Thymus (tissue), 14 donors: ENCODE results near the gene TTC8. TPM values are rescaled to one million over a fixed set of nuclear protein-coding genes. Genes with fewer than 3 reads are reported as not detected.
"Not testable (repeated sequence)": the region's sequence is repeated elsewhere in the genome, so short reads cannot be mapped to it uniquely, and the experiment has no call there.

Experiments used
- DNase-seq, 9 donors: peaks; one replicate each; pipeline ENCODE4 v3.0.0-alpha.2; 2013; ENCODE audit warnings: low spot score in 9 of 9, low read depth in 6 of 9, missing footprints in 1 of 9
- H3K27ac ChIP-seq, 2 donors: one replicate each; pipeline ENCODE4 v1.5.1; 2013; ENCODE audit warnings: control low read depth in 1 of 2, low read depth in 1 of 2, low read length in 1 of 2, mild to moderate bottlenecking in 1 of 2, moderate library complexity in 1 of 2
- H3K27me3 ChIP-seq, 2 donors: one replicate each; pipeline ENCODE4 v1.5.1; 2013; ENCODE audit warnings: low read length in 1 of 2; ENCODE audit not compliant: control insufficient read depth in 2 of 2, insufficient read depth in 1 of 2
- H3K36me3 ChIP-seq, 2 donors: one replicate each; pipeline ENCODE4 v1.5.1; 2013; ENCODE audit warnings: low read length in 1 of 2, mild to moderate bottlenecking in 1 of 2, moderate library complexity in 1 of 2; ENCODE audit not compliant: control insufficient read depth in 2 of 2, insufficient read depth in 2 of 2
- H3K4me1 ChIP-seq, 2 donors: one replicate each; pipeline ENCODE4 v1.5.1; 2013; ENCODE audit warnings: low read length in 2 of 2; ENCODE audit not compliant: control insufficient read depth in 2 of 2, insufficient read depth in 2 of 2
- H3K4me3 ChIP-seq, 2 donors: one replicate each; pipeline ENCODE4 v1.5.1; 2013; ENCODE audit warnings: low read length in 2 of 2, control low read depth in 1 of 2, mild to moderate bottlenecking in 1 of 2
- H3K9me3 ChIP-seq, 2 donors: one replicate each; pipeline ENCODE4 v1.5.1; 2013; ENCODE audit warnings: low read length in 1 of 2, mild to moderate bottlenecking in 1 of 2; ENCODE audit not compliant: control insufficient read depth in 2 of 2, insufficient read depth in 1 of 2
- WGBS: extraction: QIAGEN DNeasy Blood & Tissue Kit; methylation state at CpG from one replicate; pipeline ENCODE4 v1.1.7; 2013; 5-methylcytosine and 5-hydroxymethylcytosine counted together
- long read RNA-seq, 10 donors: transcript quantifications; one replicate each; lab custom pipeline, GENCODE V29; 2026
- polyA plus RNA-seq: library from polyadenylated mRNA; stranded (reverse); fragments of 200-250 nt; gene quantifications from one replicate; pipeline ENCODE4 v1.2.3, GENCODE V29; 2013
- total RNA-seq: library from RNA; stranded (reverse); fragments of 120-200 nt; gene quantifications from one replicate; pipeline ENCODE4 v1.2.4, GENCODE V29; 2013
- donor health status: healthy.

TTC8 gene
- total RNA-seq (5.9 TPM), polyA plus RNA-seq (12.0 TPM)
- long read RNA-seq, donor 1 = 0 reads
- long read RNA-seq, donor 2 = 0 reads
- long read RNA-seq, donor 3, full-length matches to known transcripts = 2 of 2 reads
- long read RNA-seq, donor 3, partial matches to known transcripts = 0 of 2 reads
- long read RNA-seq, donor 3, other reads (novel, unspliced or antisense) = 0 of 2 reads
- long read RNA-seq, donor 4 = 0 reads
- long read RNA-seq, donor 5, full-length matches to known transcripts = 1 of 1 reads
- long read RNA-seq, donor 5, partial matches to known transcripts = 0 of 1 reads
- long read RNA-seq, donor 5, other reads (novel, unspliced or antisense) = 0 of 1 reads
- long read RNA-seq, donor 6 = 0 reads
- long read RNA-seq, donor 7, partial matches to known transcripts = 0 of 1 reads
- long read RNA-seq, donor 7, other reads (novel, unspliced or antisense) = 0 of 1 reads
- long read RNA-seq, donor 8, full-length matches to known transcripts = 1 of 1 reads
- long read RNA-seq, donor 8, partial matches to known transcripts = 0 of 1 reads
- long read RNA-seq, donor 8, other reads (novel, unspliced or antisense) = 0 of 1 reads
- long read RNA-seq, donor 9 = 0 reads
- long read RNA-seq, donor 10, partial matches to known transcripts = 0 of 1 reads
- long read RNA-seq, donor 10, other reads (novel, unspliced or antisense) = 0 of 1 reads

DNA sequence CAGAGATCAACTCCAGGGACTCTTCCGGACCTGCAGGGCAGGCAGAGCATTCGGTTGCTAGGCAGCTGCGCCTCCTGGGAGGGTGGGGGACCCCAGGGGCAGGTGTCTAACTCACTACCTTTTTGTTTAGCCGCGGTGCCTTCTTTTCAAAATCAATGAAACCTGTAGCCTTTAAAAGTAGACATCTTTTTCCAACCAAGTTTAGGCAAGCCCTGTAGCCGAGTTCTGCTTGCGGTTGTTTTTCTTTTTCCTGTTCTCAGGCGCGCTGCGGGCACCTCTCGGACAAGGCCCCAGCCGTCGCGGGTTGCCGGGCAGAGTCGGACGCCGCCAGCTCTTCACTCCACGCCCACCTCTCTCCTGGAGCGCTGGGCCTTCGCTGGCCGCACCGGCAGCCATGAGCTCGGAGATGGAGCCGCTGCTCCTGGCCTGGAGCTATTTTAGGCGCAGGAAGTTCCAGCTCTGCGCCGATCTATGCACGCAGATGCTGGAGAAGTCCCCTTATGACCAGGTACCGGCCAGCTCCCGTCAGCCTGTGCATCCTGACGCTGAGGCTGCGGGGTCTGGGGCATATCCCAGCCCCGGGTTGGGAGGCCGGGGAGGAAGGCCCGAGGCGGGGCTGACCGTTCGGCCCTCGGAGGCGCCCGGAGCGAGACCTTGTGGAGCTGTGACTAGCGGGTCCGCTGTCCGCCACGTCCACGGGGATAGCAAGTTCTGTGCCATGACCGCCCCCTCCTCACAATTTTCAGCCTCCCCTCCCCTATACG is at the start of gene TTC8:
Gene TTC8, plus strand, starts transcription at position 338 of the 764 bp plus-strand sequence. Its CDS starts 57 bp downstream, at position 395.
- no peaks in the 10 kb centered on the region for H3K9me3 ChIP-seq
- no peaks in the 10 kb centered on the region for H3K36me3 ChIP-seq
- WGBS = 1% methylated on average over 50 of the region's 50 CpGs
- H3K4me1 ChIP-seq = peaks cover 5 to 6% of the 10 kb centered on the region in 2 donors
- peak; percentile 74 to 93 (median 81) for DNase-seq
- peak within 1 kb of the TSS; percentile 76 to 80 for H3K27ac ChIP-seq
- peak within 1 kb of the TSS; percentile 70 to 73 for H3K4me3 ChIP-seq
- H3K27me3 ChIP-seq = peaks cover 0 to 5% of the 10 kb centered on the region in 2 donors

DNA sequence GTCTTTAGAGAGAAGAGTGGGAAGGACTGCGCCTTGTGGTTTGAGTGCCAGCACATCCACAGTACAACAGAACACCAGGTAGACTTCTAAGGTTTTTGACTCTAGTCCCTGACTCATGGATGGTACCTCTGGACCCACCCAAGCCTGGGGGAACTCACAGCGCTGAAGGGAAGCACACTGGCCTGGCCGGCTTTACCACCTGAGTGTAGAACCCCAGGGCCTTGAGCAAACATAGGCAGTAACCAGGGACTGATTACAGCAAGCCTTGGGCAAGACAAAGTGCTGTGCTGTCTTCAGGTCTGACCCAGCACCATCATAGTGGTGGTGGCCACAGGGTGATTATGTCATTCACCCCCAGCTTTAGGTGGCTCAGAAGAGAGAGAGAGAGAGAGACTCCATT is 48.9 kb upstream of the TTC8 start:
- whole genome bisulfite sequencing = 98% methylated on average over 3 of the region's 3 CpGs
- H3K27ac ChIP-seq = no peak overlapping the region
- DNase-seq = no peak

DNA sequence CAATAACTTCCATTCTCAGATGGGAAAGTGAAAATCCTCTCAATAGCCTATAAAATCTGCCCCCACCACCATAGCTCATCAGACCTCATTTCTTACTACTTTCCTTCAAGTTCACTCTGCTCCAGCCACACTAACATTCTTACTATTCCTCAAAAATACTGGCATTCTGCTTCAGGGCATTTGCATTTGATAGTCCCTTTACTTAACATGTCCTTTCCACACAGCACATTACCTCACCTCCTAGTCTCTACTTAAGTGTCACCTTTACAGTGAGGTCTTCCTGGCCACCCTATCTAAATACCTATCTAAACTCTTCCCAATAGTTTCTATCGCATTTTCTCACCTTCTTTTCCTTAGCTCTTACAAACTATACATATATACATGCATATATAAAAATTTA is 38.5 kb upstream of the TTC8 start:
- Histone ChIP-seq H3K4me3 (no peak overlapping the region), H3K27me3 (peaks cover 6 to 15% of the 10 kb centered on the region in 2 donors), H3K27ac (no peak overlapping the region), H3K36me3 (no peaks in the 10 kb centered on the region), H3K4me1 (no peaks in the 10 kb centered on the region), H3K9me3 (peaks cover 1 to 9% of the 10 kb centered on the region in 2 donors)
- DNase-seq = no peak
- WGBS = 96% methylated on average over 1 of the region's 1 CpG

More for the DNA sequence above, 48.9 kb upstream of the TTC8 start:
- H3K4me3 ChIP-seq = no peak overlapping the region
- no peaks in the 10 kb centered on the region for H3K4me1 ChIP-seq
- H3K27me3 ChIP-seq = no peaks in the 10 kb centered on the region
- H3K9me3 ChIP-seq = no peaks in the 10 kb centered on the region
- H3K36me3 ChIP-seq = no peaks in the 10 kb centered on the region

DNA sequence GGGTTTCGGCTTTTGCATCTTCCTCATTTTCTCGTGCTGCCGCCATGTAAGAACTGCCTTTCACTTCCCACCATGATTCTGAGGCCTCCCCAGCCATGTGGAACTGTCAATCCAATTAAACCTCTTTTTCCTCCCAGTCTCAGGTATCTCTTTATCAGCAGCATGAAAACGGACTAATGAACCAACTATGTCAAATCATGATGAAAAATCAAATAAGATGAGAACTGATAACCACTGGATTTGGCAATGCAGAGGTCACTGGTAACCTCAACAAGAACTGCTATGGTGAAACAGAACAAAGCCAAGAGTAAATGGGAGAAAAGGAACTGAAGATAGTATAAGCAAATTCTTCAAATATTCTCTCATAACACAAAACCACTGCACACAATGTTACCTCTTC is 37.7 kb upstream of the TTC8 start:
- DNase-seq = no peak
- Histone ChIP-seq H3K4me1 (peaks cover under 1 to 2% of the 10 kb centered on the region in 2 donors), H3K27me3 (peaks cover 13 to 23% of the 10 kb centered on the region in 2 donors), H3K36me3 (no peaks in the 10 kb centered on the region), H3K4me3 (no peak overlapping the region), H3K27ac (no peak overlapping the region), H3K9me3 (peaks cover 1 to 9% of the 10 kb centered on the region in 2 donors)
- 91% methylated on average over 4 of the region's 4 CpGs for WGBS

DNA sequence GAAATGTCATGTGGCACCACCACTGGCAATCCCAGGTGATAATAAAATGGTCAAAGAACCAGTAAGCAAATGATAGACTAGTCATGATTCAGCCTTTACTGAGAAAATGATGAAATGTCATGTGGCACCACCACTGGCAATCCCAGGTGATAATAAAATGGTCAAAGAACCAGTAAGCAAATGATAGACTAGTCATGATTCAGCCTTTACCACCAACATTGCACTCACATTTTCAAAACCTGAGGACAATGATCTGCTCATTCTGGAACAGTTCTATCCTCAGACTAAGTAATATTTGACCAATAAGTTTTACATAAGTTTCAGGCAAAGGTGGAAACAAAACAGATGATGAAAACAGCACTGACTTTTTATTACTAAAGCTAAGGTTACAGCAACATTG is 34.9 kb upstream of the TTC8 start:
- peaks cover 3 to 12% of the 10 kb centered on the region in 2 donors for H3K4me1 ChIP-seq

DNA sequence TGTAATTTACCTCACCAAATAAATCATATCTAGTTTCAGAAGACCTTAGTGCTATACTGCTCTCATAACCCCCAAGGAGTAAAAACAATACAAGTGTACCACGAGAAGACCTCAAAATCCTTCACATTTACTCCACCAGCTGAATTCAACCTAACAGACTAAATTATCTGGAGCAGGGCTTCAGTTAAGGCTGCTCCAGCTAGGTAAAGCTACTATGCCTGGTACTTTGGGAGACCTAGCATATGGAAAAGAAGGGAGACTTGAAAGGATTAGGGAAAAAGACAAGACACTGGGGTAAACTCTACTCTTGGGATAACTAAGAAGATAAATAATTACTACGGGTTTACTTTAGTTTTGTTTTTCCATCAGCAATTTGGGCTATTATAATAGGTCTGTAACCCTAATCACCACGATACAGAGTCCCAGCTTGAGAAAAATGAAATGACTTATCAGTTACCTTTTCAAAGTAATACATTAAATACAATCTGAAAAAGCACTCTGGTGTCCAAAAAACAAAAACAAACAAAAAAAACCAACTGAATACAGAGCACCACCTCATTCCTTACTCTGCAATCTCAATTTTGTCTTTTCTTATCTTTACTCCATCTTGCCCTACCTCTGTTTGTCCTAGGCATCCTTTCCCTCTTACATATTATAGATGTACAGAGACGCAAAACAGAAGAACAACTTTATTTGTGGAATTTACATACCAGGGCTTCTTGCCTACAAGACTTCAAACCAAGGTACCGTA is 33.8 kb upstream of the TTC8 start:
- WGBS = 96% methylated on average over 5 of the region's 5 CpGs
- Histone ChIP-seq H3K9me3 (no peaks in the 10 kb centered on the region), H3K27me3 (peaks cover 19 to 38% of the 10 kb centered on the region in 2 donors), H3K36me3 (no peaks in the 10 kb centered on the region), H3K4me1 (peaks cover 3 to 12% of the 10 kb centered on the region in 2 donors), H3K27ac (no peak overlapping the region), H3K4me3 (no peak overlapping the region)
- DNase-seq = no peak

More for the DNA sequence above, 34.9 kb upstream of the TTC8 start:
- not testable (repeated sequence) for H3K4me3 ChIP-seq, H3K9me3 ChIP-seq, H3K27ac ChIP-seq, DNase-seq, H3K36me3 ChIP-seq
- H3K27me3 ChIP-seq = peaks cover 19 to 38% of the 10 kb centered on the region in 2 donors

DNA sequence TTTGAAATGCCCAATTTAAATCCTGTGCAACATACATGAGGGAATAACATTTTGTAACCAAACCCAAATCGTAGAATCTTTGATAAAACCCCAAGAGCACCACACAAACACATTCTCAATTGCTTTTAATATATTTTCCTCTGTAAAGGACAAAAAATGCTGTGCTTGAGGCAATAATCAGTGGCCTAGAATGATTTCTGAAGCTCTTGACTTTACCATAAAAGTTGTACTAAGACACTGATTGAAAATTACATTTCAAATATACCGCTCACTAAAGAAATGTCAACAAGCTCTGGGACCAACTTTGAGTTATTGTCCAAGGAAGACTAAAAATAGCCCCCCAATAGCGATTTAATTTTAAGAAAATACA is 33.2 kb upstream of the TTC8 start:
- DNase-seq = no peak
- Histone ChIP-seq H3K4me1 (peaks cover 3 to 12% of the 10 kb centered on the region in 2 donors), H3K27ac (no peak overlapping the region), H3K9me3 (no peaks in the 10 kb centered on the region), H3K27me3 (peaks cover 19 to 38% of the 10 kb centered on the region in 2 donors), H3K4me3 (no peak overlapping the region), H3K36me3 (no peaks in the 10 kb centered on the region)
- 68% methylated on average over 3 of the region's 3 CpGs for WGBS

DNA sequence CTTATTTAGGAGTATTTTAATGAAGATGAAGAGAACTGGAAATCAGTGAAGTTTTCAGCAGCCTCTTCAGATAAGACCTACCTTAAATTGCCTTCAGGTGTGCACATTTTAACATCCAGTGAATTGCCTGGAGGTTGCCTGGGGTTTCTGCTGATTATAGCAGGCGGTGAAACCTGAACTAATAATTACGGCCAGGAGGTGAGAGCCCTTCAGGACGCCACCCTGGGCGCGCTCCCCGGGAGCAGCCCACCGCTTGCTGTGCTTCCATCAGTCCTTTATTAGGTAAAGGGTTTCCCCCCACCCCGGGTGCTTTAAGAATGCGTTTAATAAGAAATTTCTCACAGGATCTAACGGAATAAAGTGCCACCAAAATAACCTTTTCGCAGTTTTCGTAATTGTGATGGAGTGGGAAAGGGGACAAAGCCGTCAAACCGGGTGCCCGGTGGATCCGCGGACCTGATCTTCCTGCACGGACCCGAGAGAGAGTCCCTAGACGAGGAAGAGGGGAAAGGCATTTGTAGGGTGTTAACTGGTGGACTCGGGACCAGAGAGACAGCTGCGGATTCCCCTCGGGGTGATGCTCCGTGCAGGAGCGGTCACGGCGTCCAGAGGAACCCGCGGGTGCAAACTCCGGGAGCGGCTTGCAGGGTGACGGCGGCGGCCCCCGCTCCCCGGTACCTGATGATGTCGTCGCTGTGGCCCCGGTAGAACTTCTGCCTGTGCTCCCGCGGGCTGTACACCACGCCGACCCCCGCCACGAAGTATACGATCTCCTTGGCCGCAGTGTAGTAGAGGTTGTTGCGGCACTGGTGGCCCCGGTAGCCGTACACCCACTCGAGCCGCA is 32.6 kb upstream of the TTC8 start:
- H3K27ac ChIP-seq = peak overlapping the region in 1 of 2 donors; percentile 71
- 3% methylated on average over 52 of the region's 52 CpGs for WGBS
- DNase-seq = peak in 4 of 9 donors; percentile 3 to 37 (median 11)

More for the DNA sequence above, 32.6 kb upstream of the TTC8 start:
- Histone ChIP-seq H3K27me3 (peaks cover 19 to 38% of the 10 kb centered on the region in 2 donors), H3K4me1 (peaks cover 3 to 12% of the 10 kb centered on the region in 2 donors), H3K9me3 (no peaks in the 10 kb centered on the region), H3K4me3 (peak overlapping the region; percentile 45 to 55), H3K36me3 (no peaks in the 10 kb centered on the region)
